Measurements from ENCODE around the gene ANKIB1.
"Not testable (repeated sequence)": the region's sequence is repeated elsewhere in the genome, so short reads cannot be mapped to it uniquely, and the experiment has no call there.

ANKIB1 gene, protein sequence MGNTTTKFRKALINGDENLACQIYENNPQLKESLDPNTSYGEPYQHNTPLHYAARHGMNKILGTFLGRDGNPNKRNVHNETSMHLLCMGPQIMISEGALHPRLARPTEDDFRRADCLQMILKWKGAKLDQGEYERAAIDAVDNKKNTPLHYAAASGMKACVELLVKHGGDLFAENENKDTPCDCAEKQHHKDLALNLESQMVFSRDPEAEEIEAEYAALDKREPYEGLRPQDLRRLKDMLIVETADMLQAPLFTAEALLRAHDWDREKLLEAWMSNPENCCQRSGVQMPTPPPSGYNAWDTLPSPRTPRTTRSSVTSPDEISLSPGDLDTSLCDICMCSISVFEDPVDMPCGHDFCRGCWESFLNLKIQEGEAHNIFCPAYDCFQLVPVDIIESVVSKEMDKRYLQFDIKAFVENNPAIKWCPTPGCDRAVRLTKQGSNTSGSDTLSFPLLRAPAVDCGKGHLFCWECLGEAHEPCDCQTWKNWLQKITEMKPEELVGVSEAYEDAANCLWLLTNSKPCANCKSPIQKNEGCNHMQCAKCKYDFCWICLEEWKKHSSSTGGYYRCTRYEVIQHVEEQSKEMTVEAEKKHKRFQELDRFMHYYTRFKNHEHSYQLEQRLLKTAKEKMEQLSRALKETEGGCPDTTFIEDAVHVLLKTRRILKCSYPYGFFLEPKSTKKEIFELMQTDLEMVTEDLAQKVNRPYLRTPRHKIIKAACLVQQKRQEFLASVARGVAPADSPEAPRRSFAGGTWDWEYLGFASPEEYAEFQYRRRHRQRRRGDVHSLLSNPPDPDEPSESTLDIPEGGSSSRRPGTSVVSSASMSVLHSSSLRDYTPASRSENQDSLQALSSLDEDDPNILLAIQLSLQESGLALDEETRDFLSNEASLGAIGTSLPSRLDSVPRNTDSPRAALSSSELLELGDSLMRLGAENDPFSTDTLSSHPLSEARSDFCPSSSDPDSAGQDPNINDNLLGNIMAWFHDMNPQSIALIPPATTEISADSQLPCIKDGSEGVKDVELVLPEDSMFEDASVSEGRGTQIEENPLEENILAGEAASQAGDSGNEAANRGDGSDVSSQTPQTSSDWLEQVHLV

DNA sequence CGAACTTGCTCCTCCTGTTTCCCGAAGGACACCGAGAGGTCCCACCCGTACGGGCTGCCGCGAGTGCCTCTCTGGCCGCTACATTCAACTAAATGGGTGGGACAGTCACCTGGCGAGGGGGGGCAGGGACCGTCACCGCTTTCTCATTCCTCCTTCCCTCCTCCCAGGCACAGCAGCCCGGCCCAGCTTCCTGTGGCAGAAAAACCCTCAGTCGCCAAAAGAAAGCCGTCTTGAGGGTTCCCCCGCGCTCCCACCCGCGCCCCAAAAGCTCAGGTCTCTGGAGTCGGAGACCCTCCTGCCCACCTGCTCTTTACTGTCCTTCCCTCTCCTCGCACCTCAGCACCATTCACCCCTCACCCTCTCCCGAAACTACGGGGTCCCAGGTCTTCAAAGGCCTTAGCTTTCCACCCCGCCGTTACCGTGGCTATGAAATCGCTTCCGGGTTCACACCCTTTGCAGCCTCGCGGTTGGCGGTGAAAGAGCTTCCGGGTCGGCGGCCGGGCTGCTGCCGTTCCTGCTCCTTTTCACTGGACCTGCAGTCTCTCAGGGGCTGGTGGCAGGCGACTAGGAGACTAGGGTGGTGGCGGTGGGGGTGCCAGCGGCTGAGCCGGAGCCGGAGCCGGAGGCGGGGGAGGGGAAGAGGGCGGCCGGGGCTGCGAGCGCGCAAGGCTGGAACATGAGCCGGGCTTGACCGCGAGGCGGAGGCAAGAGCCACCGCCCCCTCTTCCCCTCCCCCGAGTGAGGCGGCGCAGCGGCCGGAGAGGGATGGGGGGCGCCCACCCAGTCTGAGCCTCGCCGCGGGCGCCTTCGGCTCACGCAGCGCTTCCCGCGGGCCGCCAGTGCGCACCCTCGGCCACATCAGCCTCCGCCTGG is at the start of gene ANKIB1, which contains the start of gene KRIT1:
Gene ANKIB1 (plus strand): TSS at position 488 of the 873 bp plus-strand sequence. CDS start 49,005 bp downstream, outside the sequence.
Gene KRIT1 (minus strand): TSS at position 428 of the 873 bp plus-strand sequence. CDS start 3,779 bp downstream, outside the sequence.
- peak; percentile 79 for DNase-seq (ENCODE audit: low read depth)

DNA sequence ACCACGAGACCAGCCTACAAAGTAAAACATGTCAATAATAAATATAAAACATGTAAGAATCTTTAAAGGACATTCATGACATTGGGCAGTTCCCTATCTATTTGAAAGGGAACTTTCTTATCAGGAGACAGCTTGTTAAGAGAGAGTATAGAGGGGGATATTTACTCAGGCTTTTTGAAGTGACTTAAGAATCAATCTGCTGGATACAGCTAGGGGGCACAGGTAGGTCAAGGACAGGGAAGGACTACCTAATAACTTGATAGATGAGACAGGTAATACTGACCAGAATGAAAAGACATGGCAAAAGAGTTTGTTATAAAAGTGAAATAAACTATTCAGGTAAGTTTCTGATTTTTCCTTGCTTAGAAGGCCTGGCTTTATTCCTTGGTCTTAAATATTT is 45.0 kb upstream of the ANKIB1 start:
- DNase-seq (ENCODE audit: low read depth): no peak

GRCh38 chr7:92205987-92206386 is 39.8 kb upstream of the ANKIB1 start:
- no peak for DNase-seq (ENCODE audit: low read depth)

DNA sequence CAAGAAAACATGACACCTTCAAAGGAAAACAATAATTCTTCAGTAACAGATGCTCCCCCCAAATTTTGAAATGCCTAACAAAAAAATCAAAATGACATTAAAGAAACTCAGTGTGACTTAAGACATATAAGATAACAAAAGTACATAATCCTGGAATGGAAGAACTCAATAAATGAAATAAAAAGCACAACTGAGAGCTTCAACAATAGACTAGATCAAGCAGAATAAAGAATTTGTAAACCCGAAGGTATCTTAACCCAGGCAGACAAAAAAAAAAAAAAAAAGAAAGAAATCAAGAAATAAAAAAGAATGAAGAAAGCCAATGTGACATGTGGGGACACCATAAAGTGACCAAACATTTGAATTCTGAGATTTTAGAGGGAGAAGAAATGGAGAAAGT is 39.1 kb upstream of the ANKIB1 start:
- DNase-seq (ENCODE audit: low read depth): no peak

DNA sequence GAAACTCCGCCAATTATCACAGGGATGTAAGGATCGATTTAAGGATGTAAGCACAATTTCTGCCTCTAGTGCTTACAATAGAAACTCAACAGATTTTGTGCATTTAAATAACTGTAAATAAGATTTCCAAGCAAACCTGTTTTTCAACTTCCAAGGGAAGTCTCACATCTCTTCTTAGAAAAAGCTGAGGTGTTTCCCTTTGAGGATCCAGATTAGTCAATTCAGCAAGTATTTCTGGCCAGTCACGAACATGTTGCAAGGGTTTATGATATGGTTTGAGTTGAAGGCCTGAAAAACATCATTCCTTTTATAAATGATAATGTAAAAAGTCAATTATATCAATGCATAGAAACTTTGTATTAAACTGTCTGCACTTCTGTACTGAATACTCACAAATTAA is 24.0 kb upstream of the ANKIB1 start:
- no peak for DNase-seq (ENCODE audit: low read depth)

GRCh38 chr7:92226981-92227380 is 18.8 kb upstream of the ANKIB1 start:
- DNase-seq (ENCODE audit: low read depth): no peak

DNA sequence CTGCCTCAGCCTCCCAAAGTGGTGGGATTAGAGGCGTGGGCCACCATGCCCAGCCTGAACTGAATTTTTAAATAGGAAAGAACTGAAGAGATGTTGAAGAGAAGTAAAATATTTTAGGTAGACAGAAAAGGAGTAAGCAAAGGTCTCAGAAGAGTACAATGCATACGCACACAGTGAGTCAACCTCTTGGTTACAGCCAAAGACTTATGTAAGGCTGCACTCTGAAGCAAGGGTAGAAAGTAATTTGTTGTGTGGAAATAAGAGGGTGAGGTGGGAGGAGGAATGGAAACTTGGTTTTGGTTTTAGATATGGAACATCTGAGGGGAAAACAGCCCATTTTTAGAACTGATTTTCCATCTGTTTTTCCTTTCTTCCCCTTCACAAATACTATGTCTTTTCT is 17.7 kb upstream of the ANKIB1 start:
- DNase-seq (ENCODE audit: low read depth): no peak

- no peak for DNase-seq (ENCODE audit: low read depth)
These were observed 17.0 kb upstream of the ANKIB1 start for GRCh38 chr7:92228742-92229141.

DNA sequence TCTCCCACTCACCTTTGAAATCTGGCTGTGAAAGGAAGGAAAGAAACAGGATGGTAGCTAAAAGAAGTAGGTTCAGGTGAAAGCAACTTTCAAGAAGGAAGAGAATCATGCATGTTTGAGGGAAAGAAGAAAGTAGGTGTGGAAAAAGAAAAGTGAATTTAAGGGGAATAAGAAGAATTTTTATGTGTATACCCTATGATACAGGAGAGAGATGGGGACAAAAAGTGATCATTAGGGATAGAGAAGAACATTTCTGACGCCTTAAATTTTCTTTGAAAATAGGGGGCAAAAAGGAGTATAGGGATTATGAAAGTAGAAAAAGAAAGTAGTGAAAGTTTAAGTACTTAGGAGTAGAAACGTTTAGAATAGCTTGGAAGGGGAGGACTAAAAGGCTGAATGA is 15.2 kb upstream of the ANKIB1 start:
- DNase-seq (ENCODE audit: low read depth): no peak

DNA sequence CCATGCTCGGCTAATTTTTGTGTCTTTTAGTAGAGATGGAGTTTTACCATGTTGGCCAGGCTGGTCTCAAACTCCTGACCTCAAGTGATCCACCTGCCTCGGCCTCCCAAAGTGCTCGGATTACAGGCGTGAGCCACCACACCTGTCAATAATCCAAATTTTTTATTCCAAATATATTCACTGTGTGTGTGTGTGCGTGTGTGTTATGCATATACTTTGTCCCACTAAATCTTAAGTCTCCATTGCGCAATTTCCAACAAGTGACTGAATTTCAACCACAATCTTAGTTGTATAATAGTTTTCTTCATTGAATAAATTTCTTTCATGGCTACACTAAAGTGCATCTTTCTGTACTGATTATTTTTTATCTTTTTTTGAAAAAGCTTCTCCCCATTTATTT is 2.8 kb upstream of the ANKIB1 start:
- no peak for DNase-seq (ENCODE audit: low read depth)

DNA sequence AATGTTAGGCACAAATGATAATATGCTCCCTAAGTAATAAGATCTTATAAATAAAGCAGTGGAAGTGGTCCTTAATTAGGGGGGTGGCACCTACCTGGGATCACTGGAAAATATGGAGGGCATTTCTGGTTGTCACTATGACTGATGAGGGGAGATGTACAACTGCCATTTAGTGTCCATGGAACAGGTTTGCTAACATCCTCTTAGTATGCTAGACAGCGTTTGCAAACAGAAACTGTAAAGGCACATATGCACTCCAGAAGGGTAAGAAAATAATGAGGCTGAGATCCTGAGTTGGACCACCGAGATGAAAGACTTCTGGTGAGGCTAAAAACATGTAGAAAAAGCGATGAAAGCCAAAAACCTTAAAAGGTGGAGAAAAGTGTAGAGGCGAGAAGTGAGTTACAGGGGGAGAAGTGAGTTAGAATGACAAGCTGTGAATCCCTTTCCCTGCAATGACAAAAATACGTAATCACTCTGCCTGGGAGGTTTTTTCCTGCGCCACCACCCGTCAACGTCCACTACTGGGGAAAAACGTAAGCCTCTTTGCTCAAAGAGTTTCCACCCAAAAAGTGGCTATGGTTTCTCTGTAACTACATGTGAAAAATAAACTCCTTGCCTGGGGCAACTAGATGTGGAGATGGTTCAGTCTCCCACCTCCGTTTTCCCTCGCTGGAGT is 827 bp upstream of the ANKIB1 start:
- no peak for DNase-seq (ENCODE audit: low read depth)

DNA sequence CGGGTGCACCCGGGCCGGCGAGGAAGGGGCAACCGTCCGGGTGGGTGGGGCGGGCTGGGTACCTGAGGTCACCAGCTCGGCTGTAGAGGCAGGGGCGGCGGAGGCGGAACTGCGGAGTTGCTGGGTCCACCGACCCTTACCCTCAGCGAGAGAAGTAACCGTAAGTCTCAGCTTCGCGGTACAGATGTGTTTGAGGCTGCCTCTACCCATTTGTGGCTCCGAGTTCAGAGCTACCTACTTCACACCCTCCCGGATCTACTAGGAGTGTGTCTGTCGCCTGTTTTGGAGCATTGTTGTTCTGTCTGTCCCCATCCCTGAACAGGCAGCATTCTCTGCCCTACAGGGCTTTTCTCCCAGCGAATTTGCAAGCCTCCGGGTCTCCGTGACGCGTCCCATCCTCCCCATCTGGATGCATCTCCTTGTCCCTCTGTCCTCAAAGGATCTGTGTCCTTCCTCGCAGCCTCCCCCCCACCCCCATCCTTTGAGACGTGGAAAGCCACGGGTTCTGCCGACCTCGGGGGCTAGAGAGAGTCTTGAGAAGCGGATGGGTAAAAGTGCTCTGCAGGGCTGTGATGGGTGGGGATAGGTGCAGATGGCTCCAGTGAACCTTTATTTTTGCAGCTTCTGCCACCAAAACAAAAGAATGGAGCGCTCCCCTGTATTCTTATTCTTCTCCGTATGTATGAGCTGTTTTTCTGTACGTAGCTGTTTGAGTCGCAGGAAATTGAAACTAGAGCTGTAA is 757 bp downstream of the ANKIB1 start:
- DNase-seq (ENCODE audit: low read depth): no peak

DNA sequence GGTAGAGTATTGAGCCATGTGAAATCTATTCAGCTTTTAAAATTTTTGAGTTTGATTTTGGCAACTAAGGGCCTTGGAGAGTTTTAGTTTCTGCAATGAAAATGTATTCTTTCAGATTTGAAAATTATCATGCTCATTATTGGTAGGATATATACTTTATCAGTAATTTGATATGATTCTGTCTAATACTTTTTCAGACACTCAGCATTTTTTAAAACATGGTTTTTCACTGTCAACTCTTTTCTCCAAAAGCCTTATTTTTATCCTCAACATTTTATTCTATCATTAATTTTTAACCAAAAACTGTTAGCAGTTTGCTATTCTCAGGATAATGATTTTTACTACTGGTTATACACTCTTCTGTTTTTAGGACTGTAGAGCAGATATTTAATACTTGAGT is 4.8 kb downstream of the ANKIB1 start:
- DNase-seq (ENCODE audit: low read depth): no peak

GRCh38 chr7:92251181-92251580 is 5.4 kb downstream of the ANKIB1 start:
- no peak for DNase-seq (ENCODE audit: low read depth)

GRCh38 chr7:92253251-92253650 is 7.5 kb downstream of the ANKIB1 start:
- DNase-seq (ENCODE audit: low read depth): no peak

GRCh38 chr7:92254800-92255199 is 9.0 kb downstream of the ANKIB1 start:
- not testable (repeated sequence) for DNase-seq (ENCODE audit: low read depth)

GRCh38 chr7:92255308-92255707 is 9.5 kb downstream of the ANKIB1 start:
- DNase-seq (ENCODE audit: low read depth): no peak

GRCh38 chr7:92259062-92259461 is 13.3 kb downstream of the ANKIB1 start:
- no peak for DNase-seq (ENCODE audit: low read depth)

DNA sequence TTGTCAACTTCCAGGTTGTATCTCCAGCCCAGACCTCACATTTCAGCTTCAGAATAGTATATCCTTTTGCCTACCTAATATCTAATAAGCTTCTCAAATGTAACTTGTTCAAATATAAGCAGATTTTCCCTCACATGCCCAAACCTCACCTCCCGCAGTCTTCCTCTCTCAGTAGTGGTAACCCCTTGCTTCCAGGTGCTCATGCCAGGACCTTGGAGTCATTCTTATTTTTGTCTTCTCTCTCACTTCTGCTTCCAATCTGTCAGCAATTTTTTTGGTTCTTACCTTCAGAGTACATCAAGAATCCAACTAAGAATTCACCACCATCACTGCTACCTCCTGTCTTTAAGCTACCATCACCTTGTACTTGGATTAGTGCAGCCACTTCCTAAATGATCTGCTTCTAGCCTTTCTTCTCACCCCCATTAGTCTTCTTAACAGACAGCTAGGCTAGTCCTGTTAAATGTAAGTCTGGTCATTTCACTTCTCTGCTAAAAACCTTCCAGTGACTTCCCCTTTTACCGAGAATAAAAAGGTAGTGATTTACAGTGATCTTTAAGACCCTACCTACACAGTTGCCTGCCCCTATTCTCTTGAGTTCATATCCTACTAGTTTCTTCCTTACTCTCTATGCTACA is 14.0 kb downstream of the ANKIB1 start:
- DNase-seq (ENCODE audit: low read depth): no peak

All from stimulated activated CD4-positive, alpha-beta T cell treated with anti-CD3 and anti-CD28 coated beads, Interleukin-2, amount 100 ng/mL, for 4 hours (primary cell).